ENCODE measurements around the gene ERC2. TPM values are rescaled to one million over a fixed set of nuclear protein-coding genes. Genes with fewer than 3 reads are reported as not detected.

Gene ERC2
- total and polyA plus RNA-seq, 7 experiments from 2014 or later: not detected

DNA sequence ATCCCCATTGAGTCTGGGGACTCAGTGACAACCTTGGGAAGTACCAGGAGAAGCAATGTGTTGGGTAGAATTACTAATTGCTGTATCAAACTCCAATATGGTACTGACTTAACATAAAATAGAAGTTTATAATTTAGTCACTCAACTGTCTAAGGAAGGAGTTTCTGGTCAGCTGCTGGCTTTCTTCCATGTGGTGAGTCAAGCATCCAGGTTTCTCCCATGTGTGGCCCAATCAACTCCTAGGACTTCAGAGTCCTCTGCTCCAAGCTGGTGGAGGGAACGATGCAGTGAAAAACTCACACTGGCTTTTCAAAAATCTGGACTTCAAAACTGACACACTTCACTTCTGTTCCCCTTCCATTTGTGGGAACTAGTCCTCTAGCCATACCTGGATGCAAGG, 1006.4 kb downstream of the ERC2 start:
- H3K27ac Mint-ChIP-seq: no peak overlapping the region
- DNase-seq (no peak), ATAC-seq (no peak)
- Histone ChIP-seq H3K4me3 (ENCODE audit: low read length) (no peak overlapping the region), H3K9me3 (ENCODE audit: control insufficient read depth in 2 of 3, low read length in 3 of 3) (no peaks in the 10 kb centered on the region), H3K27ac (ENCODE audit: low read depth, low read length) (no peak overlapping the region), H3K4me1 (ENCODE audit: control insufficient read depth in 2 of 2, insufficient read depth in 2 of 2, low read length in 2 of 2) (no peaks in the 10 kb centered on the region), H3K36me3 (ENCODE audit: control insufficient read depth in 2 of 3, insufficient read depth in 3 of 3, low read length in 3 of 3) (no peaks in the 10 kb centered on the region), H3K27me3 (ENCODE audit: control insufficient read depth in 2 of 2, insufficient read depth in 2 of 2, low read length in 2 of 2) (no peaks in the 10 kb centered on the region)
- peaks cover 0 to 23% (median 8%) of the 10 kb centered on the region in 5 donors for H3K27me3 Mint-ChIP-seq
- H3K4me1 Mint-ChIP-seq: no peaks in the 10 kb centered on the region
- CTCF ChIA-PET: no interaction called here
- no peak overlapping the region for H3K4me3 Mint-ChIP-seq
- no peaks in the 10 kb centered on the region for H3K36me3 Mint-ChIP-seq
- POLR2A ChIA-PET: no interaction called here
- intact Hi-C loops (cut with micrococcal nuclease): no loop called here
- H3K9me3 Mint-ChIP-seq: peaks cover 0 to 10% (median 3%) of the 10 kb centered on the region in 11 donors

DNA sequence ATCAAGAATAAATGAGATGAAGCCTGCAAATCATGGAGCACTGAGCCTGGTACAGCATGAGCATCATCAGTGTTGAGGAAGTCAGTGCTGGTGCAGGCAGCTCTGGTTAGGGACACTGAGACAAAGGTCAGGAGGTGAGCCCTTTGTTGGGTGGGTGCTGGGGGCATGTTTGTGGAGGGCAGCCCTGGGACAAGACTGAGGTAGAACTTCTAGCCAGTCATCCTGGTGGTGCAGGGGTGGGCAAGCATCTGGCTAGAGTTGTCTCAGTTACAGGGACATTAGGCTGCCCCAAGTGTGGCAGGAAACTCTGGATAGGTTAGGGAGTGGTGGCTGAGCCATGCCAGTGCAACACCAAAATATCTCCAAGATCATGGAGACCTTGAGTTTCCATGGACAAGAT, 1008.4 kb downstream of the ERC2 start:
- H3K36me3 Mint-ChIP-seq: no peaks in the 10 kb centered on the region
- Histone ChIP-seq H3K27ac (ENCODE audit: low read depth, low read length) (no peak overlapping the region), H3K9me3 (ENCODE audit: control insufficient read depth in 2 of 3, low read length in 3 of 3) (no peaks in the 10 kb centered on the region), H3K27me3 (ENCODE audit: control insufficient read depth in 2 of 2, insufficient read depth in 2 of 2, low read length in 2 of 2) (no peaks in the 10 kb centered on the region), H3K4me3 (ENCODE audit: low read length) (no peak overlapping the region), H3K36me3 (ENCODE audit: control insufficient read depth in 2 of 3, insufficient read depth in 3 of 3, low read length in 3 of 3) (no peaks in the 10 kb centered on the region), H3K4me1 (ENCODE audit: control insufficient read depth in 2 of 2, insufficient read depth in 2 of 2, low read length in 2 of 2) (no peaks in the 10 kb centered on the region)
- H3K27ac Mint-ChIP-seq: no peak overlapping the region
- no peaks in the 10 kb centered on the region for H3K4me1 Mint-ChIP-seq
- CTCF ChIA-PET: no interaction called here
- H3K9me3 Mint-ChIP-seq: peaks cover 0 to 12% (median 3%) of the 10 kb centered on the region in 11 donors
- POLR2A ChIA-PET: interaction anchor here (0.6 kb wide), 1 partner anchor 276 kb away, joined by 4 read pairs; no protein-coding TSS in a partner anchor
- peaks cover 0 to 22% (median 7%) of the 10 kb centered on the region in 5 donors for H3K27me3 Mint-ChIP-seq
- DNase-seq (no peak), ATAC-seq (no peak)
- intact Hi-C loops (cut with micrococcal nuclease): no loop called here
- no peak overlapping the region for H3K4me3 Mint-ChIP-seq

Small RNAs within 50 kb of the gene (microRNA-seq; reads per million reads assigned to microRNA genes)
- not detected for gene MIR3938 (ENCODE audit: borderline microRNAs expressed)

Other genes starting within 250 kb of the ERC2 start
- gene CCDC66, start 88.7 kb upstream of the ERC2 start, total RNA-seq: 100 to 1,000 TPM in 2 of 5 experiments, 10 to 100 TPM in 3; 38.6 to 115 (median 77.3) TPM
- 10 to 100 TPM; 20.9 to 25.9 TPM for gene CCDC66, start 88.7 kb upstream of the ERC2 start, polyA plus RNA-seq
- gene TASOR, start 214.8 kb upstream of the ERC2 start, total RNA-seq: 100 to 1,000 TPM in 1 of 5 experiments, 10 to 100 TPM in 4; 61.8 to 113 (median 75.2) TPM
- gene TASOR, start 214.8 kb upstream of the ERC2 start, polyA plus RNA-seq: 10 to 100 TPM; 24.5 to 26.7 TPM